WTC11 (cell line): Measurements from ENCODE around the gene BICDL2.

Experiments used
- CREB1 ChIP-seq: sonication (generic); formaldehyde crosslinking; IDR thresholded peaks from 2 replicates; pipeline ENCODE4 v1.8.0; 2023; ENCODE audit warnings: mild to moderate bottlenecking, missing genetic modification reagents
- ELF4 ChIP-seq: sonication (generic); formaldehyde crosslinking; IDR thresholded peaks from 2 replicates; pipeline ENCODE4 v1.8.1; 2022; ENCODE audit warnings: low read depth, mild to moderate bottlenecking, moderate library complexity, missing genetic modification reagents
- HMGA2 ChIP-seq: fragments of 250-450 bp; sonication (Bioruptor Pico); IDR thresholded peaks from 2 replicates; pipeline ENCODE4 v1.4.0; 2021; ENCODE audit warnings: mild to moderate bottlenecking, moderate library complexity
- PRRX2 ChIP-seq: fragments of 250-450 bp; sonication (Bioruptor Pico); IDR thresholded peaks from 2 replicates; pipeline ENCODE4 v1.8.0; 2021; ENCODE audit warnings: mild to moderate bottlenecking
- TP53 ChIP-seq: sonication (generic); formaldehyde crosslinking; IDR thresholded peaks from 2 replicates; pipeline ENCODE4 v1.8.1; 2023; ENCODE audit warnings: mild to moderate bottlenecking, missing genetic modification reagents
- ZNF232 ChIP-seq: sonication (generic); formaldehyde crosslinking; IDR thresholded peaks from 2 replicates; pipeline ENCODE4 v1.8.0; 2022; ENCODE audit warnings: mild to moderate bottlenecking, missing genetic modification reagents
- TF ChIP-seq, protein P1 (sequence below): fragments of 200-600 bp; IDR thresholded peaks from 2 replicates; pipeline ENCODE4 v1.8.0; 2022; ENCODE audit warnings: antibody characterized with exemption

- TF ChIP-seq CREB1 (CRISPR knock-in tag) (no peak), PRRX2 (no peak), ZNF232 (no peak), TP53 (CRISPR knock-in tag) (no peak), ELF4 (no peak), HMGA2 (CRISPR knock-in tag) (no peak)
- TF ChIP-seq, protein P1, sequence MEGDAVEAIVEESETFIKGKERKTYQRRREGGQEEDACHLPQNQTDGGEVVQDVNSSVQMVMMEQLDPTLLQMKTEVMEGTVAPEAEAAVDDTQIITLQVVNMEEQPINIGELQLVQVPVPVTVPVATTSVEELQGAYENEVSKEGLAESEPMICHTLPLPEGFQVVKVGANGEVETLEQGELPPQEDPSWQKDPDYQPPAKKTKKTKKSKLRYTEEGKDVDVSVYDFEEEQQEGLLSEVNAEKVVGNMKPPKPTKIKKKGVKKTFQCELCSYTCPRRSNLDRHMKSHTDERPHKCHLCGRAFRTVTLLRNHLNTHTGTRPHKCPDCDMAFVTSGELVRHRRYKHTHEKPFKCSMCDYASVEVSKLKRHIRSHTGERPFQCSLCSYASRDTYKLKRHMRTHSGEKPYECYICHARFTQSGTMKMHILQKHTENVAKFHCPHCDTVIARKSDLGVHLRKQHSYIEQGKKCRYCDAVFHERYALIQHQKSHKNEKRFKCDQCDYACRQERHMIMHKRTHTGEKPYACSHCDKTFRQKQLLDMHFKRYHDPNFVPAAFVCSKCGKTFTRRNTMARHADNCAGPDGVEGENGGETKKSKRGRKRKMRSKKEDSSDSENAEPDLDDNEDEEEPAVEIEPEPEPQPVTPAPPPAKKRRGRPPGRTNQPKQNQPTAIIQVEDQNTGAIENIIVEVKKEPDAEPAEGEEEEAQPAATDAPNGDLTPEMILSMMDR = no peak
Observed at GRCh38 chr16:3047387-3047720, 10.6 kb upstream of the BICDL2 start.
